Uterus (tissue), 4 donors: ENCODE measurements around the gene CCDC152. TPM values are rescaled to one million over a fixed set of nuclear protein-coding genes. Genes with fewer than 3 reads are reported as not detected.

Experiments
- DNase-seq, 2 donors: peaks; one replicate each; pipeline ENCODE4 v3.0.0-alpha.2; 2019 to 2020
- H3K27ac ChIP-seq, 2 donors: fragments of 200-600 bp; sonication (generic); 1 replicate in 1 of 2; 2 replicates in 1 of 2; pipeline ENCODE4 v1.5.1; 2016 to 2018
- H3K27me3 ChIP-seq, 2 donors: fragments of 200-600 bp; sonication (generic); one replicate each; pipeline ENCODE4 v1.5.1; 2018 to 2019; ENCODE audit warnings: control low read depth in 1 of 2
- H3K36me3 ChIP-seq, 2 donors: fragments of 200-600 bp; sonication (generic); one replicate each; pipeline ENCODE4 v1.5.1; 2019; ENCODE audit warnings: control low read depth in 1 of 2
- H3K4me1 ChIP-seq, 2 donors: fragments of 200-600 bp; sonication (generic); one replicate each; pipeline ENCODE4 v1.5.1; 2018 to 2019; ENCODE audit warnings: control low read depth in 1 of 2
- H3K4me3 ChIP-seq, 2 donors: fragments of 200-600 bp; sonication (generic); 1 replicate in 1 of 2; 2 replicates in 1 of 2; pipeline ENCODE4 v1.5.1; 2018 to 2019; ENCODE audit warnings: mild to moderate bottlenecking in 1 of 2
- H3K9me3 ChIP-seq, 2 donors: fragments of 200-600 bp; sonication (generic); one replicate each; pipeline ENCODE4 v1.5.1; 2019; ENCODE audit warnings: control low read depth in 1 of 2
- POLR2A ChIP-seq, 2 donors: fragments of 450-650 bp; IDR thresholded peaks; one replicate each; pipeline ENCODE4 v1.6.1; 2016; ENCODE audit warnings: antibody characterized with exemption in 2 of 2, mild to moderate bottlenecking in 1 of 2, moderate library complexity in 1 of 2
- intact Hi-C: fragments of 100-400 bp; cut with DNase I; formaldehyde crosslinking; loops from one replicate; pipeline ENCODE4 v1.15.1; 2023; ENCODE audit warnings: low total_unique reads
- total RNA-seq, 4 donors: library from RNA; depleted of rRNA in 3 of 4; stranded (reverse); fragments of >200 nt in 3 of 4; gene quantifications; one replicate each; pipeline versions ENCODE4 v1.1.0 to v1.2.4, GENCODE V29; 2014 to 2023
- TF ChIP-seq, protein P1 (sequence below), 4 experiments: fragments of 200-600 bp in 2 of 4; fragments of 450-650 bp in 2 of 4; sonication (generic) in 2 of 4; IDR thresholded peaks; one replicate each; pipeline ENCODE4 v1.5.1; 2016 to 2019; ENCODE audit warnings: antibody characterized with exemption in 4 of 4, mild to moderate bottlenecking in 2 of 4, moderate library complexity in 1 of 4
- donor health status: DM: yes; HTN: yes; CAD: no.

Gene CCDC152
- total RNA-seq, 4 donors from 2014 or later, result 0.76 to 3.9 TPM; not detected in 2

DNA sequence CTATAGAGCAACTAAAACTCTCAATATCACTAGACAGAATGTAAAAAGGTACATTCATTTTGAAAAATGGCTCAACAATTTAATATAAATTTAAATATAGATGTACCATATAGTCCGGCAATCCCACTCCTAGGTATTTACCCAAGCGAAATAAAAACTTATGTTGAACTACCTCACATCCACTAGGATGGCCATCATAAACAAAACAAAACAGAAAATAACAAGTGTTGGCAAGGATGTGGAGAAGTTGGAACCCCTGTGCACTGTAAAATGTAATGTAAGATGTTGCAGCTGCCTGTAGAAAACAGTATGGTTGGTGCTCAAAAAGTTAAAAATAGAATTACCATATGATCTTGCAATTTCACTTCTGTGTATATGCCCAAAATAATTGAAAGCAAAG is 91.9 kb downstream of the CCDC152 start:
- H3K36me3 ChIP-seq, result no peaks in the 10 kb centered on the region
- TF ChIP-seq, protein P1, sequence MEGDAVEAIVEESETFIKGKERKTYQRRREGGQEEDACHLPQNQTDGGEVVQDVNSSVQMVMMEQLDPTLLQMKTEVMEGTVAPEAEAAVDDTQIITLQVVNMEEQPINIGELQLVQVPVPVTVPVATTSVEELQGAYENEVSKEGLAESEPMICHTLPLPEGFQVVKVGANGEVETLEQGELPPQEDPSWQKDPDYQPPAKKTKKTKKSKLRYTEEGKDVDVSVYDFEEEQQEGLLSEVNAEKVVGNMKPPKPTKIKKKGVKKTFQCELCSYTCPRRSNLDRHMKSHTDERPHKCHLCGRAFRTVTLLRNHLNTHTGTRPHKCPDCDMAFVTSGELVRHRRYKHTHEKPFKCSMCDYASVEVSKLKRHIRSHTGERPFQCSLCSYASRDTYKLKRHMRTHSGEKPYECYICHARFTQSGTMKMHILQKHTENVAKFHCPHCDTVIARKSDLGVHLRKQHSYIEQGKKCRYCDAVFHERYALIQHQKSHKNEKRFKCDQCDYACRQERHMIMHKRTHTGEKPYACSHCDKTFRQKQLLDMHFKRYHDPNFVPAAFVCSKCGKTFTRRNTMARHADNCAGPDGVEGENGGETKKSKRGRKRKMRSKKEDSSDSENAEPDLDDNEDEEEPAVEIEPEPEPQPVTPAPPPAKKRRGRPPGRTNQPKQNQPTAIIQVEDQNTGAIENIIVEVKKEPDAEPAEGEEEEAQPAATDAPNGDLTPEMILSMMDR (IDR thresholded peaks at IDR 0.05), result no peak
- TF ChIP-seq POLR2A (IDR thresholded peaks at IDR 0.05), result no peak
- intact Hi-C loops, result no loop called here
- H3K27me3 ChIP-seq, result no peaks in the 10 kb centered on the region
- no peaks in the 10 kb centered on the region for H3K9me3 ChIP-seq
- H3K4me1 ChIP-seq, result no peaks in the 10 kb centered on the region
- H3K27ac ChIP-seq, result no peak overlapping the region
- no peak for DNase-seq
- no peak overlapping the region for H3K4me3 ChIP-seq

DNA sequence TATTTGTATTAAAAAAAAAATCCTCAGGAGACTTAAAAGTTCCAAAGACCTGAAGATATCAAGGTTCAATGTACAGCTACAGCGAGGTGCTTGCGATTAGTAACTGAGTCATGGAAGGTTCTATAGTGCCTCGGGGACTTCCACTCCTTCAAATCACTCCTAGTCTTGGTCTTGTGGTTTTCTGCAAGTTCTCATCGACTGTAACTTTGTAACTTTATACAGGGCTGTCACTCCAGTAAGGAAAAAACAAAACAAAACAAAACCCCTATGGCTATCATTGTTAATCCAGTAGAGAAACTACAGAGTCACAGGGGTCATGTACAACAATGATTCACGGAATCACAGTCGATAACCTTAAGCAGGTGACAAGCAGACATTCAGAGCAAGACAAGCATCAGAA is 94.9 kb downstream of the CCDC152 start:
- no peaks in the 10 kb centered on the region for H3K9me3 ChIP-seq
- intact Hi-C loops, result no loop called here
- TF ChIP-seq, protein P1 (IDR thresholded peaks at IDR 0.05), result no peak
- no peak for TF ChIP-seq POLR2A (IDR thresholded peaks at IDR 0.05)

More for the DNA sequence above, 94.9 kb downstream of the CCDC152 start:
- Histone ChIP-seq H3K27ac (no peak overlapping the region), H3K36me3 (no peaks in the 10 kb centered on the region), H3K4me1 (peaks cover 0 to 6% of the 10 kb centered on the region in 2 donors), H3K27me3 (no peaks in the 10 kb centered on the region), H3K4me3 (no peak overlapping the region)
- DNase-seq, result no peak

Other genes starting within 250 kb of the CCDC152 start
- gene SELENOP, start 55.1 kb downstream of the CCDC152 start, total RNA-seq, result 100 to 1,000 TPM; 248 to 758 (median 461) TPM